ENCODE measurements around the gene NDUFS8.
"Not testable (repeated sequence)": the region's sequence is repeated elsewhere in the genome, so short reads cannot be mapped to it uniquely, and the experiment has no call there.

The NDUFS8 gene

GRCh38 chr11:68030318-68031143, at the start of gene NDUFS8:
TSS of gene NDUFS8 (plus strand) at chr11:68030681. CDS start at chr11:68032152, 1,471 bp downstream.
- peak; percentile 96 for DNase-seq

GRCh38 chr11:67981226-67981625, 49.3 kb upstream of the NDUFS8 start:
- not testable (repeated sequence) for DNase-seq

DNA sequence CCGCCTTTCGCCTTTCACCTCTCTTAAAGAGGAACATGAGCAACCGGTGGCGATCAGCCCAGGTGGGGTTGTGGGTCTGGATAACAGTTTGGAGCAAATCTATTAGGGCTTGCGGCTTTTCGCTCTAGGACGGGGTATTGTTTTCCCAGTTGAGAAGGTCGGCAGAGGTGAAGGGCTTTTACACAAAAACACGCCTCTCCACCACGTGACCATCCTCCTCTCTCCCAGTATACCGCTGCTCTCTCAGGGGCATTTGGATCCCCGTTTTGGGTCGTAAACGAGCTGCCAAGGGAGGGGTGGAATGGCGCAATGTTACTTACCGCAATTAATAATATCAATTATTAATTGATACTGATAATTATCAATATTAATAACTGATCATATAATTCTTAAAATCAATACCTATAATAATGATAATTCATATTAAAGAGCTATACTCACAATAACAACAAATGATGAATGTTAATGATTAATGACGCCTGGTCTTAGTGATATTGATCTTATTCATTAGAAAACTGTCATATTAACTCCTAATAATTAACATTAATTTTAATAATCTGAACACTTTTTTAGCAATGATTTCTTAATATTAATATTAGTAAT, 48.1 kb upstream of the NDUFS8 start:
- not testable (repeated sequence) for DNase-seq

DNA sequence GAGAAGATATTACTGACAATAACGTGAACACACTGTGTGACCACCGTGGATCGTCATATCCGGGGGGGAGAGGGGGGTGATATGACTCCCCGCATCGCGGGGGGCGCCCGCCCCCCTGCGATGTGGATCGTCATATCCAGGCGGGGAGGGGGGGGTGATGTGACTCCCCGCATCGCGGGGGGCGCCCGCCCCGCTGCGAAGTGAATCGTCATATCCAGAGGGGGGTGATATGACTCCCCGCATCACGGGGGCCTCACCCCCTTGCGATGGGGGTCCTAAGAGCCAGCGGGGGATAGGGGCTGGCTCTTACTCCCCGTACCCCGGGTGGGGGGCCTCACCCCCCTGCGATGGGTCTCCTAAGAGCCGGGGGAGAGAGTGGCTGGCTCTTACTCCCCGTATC, 46.5 kb upstream of the NDUFS8 start:
- no peak for DNase-seq

GRCh38 chr11:67985302-67985701, 45.2 kb upstream of the NDUFS8 start:
- not testable (repeated sequence) for DNase-seq

- not testable (repeated sequence) for DNase-seq
Measured at GRCh38 chr11:67990546-67991346, 39.7 kb upstream of the NDUFS8 start.

DNA sequence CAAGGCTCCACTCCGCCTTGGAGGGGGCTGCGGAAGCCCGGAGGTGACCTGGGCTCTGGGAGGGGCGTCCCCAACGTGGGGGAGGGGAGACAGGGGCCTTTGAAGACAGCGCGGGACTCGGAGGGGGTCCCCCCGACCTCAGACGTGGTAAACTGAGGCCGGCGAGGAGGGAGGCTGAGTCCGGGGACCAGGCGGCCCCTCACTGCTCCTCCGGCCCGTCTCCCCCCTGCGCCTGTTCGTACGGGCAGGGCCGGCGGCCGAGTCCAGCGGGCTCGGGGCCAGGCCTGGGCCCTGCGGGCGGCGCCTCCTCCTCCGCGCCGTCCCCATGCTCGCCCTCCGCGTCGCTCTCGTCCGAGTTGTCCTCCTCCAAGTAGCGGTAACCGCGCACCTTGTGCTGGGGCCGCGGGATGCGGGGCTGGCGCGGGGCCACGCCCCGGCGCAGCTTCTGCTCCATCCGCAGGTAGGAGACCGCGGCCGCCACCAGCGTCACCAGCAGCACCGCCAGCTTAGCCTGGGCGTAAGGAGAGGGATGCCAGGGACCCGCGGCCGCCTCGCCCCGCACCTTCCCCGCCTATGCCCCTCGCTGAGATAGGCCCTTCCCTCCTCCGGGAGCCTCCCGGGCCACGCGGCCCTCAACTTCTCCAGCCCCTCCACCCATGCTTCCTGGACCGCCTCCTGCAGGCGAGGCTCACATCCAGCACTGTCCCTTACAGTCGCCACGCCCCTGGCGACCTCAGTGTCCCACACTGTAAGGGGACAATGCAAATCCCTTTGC, 38.9 kb upstream of the NDUFS8 start:
- DNase-seq = not testable (repeated sequence)

GRCh38 chr11:67993821-67994220, 36.7 kb upstream of the NDUFS8 start:
- DNase-seq = not testable (repeated sequence)

DNA sequence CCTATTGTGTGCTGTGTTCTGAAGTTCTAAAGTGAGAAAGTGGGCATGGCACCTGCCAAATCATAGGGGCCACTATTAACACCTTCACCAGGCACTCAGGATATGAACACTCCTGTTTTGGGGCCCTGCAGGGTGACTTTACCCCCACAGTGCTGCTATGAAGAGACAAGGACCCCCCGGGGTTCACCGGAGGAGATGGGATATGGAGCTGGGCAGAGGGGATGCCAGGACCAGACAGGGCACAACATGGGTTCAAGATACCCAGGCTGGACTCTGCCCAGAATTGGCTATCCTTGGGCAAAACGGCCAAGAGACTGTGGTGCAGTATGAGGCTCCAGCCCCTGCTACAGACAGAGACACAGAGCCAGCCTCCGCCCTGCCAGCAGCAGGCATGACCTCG, 36.1 kb upstream of the NDUFS8 start:
- DNase-seq = not testable (repeated sequence)

- DNase-seq = not testable (repeated sequence)
Measured at GRCh38 chr11:67995129-67995528, 35.4 kb upstream of the NDUFS8 start.

DNA sequence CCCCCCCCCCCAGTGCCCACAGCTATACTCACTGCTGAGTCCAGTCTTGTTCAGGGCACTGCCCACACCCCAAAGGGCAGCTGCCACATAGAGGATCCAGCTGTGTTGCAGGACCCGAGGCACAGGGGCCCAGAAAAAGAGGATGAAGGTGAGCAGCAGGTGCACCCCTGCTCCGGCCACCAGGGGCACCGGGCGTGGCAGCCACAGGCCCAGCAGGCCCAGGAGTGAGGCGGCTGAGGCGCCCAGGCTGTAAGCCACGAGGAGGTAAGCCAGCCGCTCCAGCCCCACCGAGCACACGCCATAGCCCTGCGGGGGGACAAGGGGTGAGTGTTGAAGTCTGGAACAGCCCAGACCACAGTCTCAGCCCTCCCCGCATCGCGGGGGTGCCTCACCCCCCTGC, 34.9 kb upstream of the NDUFS8 start:
- DNase-seq = not testable (repeated sequence)

DNA sequence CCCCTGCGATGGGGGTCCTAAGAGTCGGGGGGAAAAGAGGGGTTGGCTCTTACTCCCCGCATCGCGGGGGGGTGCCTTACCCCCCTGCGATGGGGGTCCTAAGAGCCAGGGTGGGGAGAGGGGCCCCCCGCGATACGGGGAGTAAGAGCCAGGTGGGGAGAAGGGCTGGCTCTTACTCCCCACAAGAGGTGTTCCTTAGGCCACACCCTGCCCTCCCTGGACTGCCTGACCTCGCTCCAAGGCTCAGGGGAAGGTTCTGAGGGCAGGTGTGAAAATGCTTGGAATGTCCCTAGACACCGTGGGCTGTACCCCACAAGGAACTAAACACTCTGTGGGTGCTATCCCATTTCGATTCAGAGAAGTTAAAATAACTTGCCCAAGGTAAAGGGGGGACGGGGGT, 34.4 kb upstream of the NDUFS8 start:
- DNase-seq = no peak

DNA sequence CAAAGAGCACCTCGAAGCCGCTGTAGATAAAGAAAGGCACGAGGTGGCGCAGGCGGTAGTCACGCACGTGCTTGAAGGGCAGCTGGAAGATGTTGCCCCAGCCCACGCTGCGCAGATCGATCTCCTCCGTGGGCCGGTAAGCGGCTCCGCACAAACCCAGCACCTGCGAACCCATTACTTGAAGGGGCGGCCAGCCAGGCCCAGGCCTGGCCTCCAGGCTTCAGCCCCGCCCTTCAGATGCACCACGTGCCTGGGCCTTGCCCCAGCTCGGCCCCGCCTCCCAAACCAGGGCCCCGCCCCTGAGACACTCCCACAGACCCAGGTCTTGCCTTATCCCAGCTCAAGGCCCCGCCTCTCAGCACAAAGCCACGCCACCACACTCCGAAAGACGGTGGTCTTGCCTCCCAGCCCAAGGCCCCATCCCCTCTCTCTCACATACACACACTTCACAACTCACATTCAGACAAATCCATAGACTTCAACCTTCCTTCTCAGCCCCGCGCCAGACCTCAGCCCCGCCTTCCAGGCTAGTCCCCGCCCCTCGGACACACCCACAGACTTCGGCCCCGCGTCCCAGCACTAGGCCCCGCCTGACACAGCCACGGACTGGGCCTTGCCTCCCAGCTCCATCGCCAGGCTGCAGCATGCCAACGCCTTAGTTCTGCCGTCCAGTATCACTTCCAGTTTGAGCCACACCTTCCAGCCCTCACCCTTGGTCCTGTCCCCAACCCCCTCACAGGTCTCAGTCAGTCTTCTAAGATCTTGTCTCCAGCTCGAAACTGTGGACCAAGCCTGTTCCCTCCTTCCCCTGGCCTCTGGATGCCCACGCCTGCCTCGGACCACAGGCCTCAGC, 33.6 kb upstream of the NDUFS8 start:
- DNase-seq = no peak

- no peak for DNase-seq
Measured at GRCh38 chr11:67997475-67997921, 33.0 kb upstream of the NDUFS8 start.

DNA sequence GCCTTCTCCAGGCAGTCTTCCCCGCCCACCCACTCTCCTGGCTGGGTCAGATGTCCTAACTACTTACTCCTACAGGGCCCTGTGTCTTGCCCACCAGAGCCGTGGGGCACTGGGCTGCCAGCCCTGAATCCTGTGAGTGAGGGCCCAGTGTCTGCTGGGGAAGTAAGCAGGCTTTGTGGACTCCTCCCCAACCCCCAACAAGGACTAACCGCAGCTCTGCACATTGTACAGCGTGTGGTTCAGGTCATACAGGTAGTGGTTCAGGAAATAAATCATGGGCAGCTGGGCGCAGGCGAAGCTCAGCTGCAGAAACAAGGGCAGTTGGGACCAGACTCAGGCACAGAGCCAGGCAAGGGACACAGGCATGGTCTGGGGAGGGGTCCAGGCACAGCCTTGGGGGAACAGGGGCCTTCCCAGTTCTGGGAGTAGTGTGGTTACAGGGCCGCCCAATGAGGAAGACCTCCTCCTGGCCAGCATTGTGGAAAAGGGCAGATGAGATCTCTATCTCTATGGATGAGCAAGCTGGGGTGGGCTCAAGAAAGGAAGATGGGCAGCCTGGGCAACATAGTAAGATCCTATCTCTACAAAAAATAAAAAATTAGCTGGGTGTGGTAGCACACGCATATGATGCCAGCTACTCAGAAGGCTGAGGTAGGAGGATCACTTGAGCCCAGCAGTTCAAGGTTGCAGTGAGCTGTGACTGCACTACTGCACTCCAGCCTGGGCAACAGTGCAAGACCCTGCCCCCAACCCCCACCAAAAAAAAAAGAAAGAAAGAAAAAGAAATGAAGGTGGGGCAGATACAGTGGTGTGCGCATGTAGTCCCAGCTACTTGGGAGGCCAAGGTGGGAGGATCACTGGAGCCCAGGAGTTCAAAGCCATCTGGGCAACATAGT, 32.1 kb upstream of the NDUFS8 start:
- no peak for DNase-seq

DNA sequence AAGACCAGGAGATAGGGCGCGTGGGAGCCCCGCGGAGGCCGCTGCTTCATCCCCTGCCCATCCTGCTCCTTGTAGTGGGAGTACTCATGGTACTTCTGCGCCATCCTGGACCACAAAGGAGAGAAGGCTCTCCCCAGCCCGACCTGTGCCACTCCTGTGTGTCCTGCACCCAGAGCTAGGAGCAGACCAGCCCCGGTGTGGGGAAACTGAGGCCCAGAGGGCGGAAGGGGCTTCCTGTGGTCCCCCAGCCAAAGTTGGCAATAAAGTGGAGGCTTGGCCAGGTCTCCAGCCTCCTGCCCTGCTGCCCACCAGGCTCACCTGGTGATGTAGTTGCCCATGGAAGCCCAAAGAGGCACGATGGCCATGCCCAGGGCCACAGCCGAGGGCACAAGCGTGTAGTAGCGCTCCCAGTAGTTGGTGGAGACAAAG, 31.3 kb upstream of the NDUFS8 start:
- no peak for DNase-seq

- no peak for DNase-seq
Measured at GRCh38 chr11:67999704-68000103, 30.8 kb upstream of the NDUFS8 start.

GRCh38 chr11:68002575-68002937, 27.9 kb upstream of the NDUFS8 start:
- no peak for DNase-seq

DNA sequence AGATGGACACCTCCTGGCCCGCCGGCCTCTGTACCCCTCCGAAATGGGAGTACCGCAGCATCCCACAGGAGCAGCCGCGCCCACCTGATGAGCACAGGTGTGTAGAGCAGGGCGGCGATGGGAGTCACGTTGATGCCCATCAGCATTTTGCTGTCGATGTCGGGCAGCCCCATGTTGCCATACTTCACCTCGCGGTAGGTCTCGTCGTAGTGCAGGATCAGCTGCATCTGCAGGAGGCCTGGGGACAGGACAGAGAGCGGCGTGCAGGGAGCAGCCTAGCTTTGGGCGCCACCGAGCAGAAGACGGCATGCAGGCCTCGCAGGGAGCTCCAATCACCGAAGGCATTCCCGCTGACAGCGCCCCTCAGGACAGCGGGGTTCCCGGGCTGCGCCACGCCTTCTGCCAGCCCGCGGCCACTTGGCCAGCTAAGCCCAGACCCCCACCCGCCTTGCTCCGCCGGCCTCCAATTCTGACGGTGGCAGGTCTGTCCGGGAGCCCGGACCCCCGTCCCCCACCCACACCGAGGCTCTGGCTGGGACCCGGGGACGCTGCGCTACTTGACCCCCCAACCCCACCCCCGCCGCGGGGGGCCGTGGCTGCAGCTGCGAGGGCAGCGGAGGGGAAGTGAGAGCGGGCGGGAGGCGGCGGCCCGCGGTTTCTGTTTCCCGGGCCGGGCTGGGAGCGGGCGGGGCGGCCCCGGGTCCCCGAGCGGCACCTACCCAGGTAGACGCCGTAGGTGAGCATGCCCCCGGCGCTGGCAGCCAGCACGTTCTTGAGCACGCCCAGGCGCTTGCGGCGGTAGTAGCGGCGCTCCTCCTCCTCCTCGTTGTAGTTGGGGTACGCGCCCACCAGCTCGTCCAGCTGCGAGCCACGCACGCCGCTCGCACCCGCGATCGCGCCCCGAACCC, 27.3 kb upstream of the NDUFS8 start:
- no peak for DNase-seq

Data from NCI-H187 treated with DMSO at 0.1 percent for 48 hours (cell line).